ENCODE results near the gene SH2D1A. TPM values are rescaled to one million over a fixed set of nuclear protein-coding genes. Genes with fewer than 3 reads are reported as not detected.

Gene SH2D1A
- total RNA-seq, 1 experiment from 2014 or later = not detected

DNA sequence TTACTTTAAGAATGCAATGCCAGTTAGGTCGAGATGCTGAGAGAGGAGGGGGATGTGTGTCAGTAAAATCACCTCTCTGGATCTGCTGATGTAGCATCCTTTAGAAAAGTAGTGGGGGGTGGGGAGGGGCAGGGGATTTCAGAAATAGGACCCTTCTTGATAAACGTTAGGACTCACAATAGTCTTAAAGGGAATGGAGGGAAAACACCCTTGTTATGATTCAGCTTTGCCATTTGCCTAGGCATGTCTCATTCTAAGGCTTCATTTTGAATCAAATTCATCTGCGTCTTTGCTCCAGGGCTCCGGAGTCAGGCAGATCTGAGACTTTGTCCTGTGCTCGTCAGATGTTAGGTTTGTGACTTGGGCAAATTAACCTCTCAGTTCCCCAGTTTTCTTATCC lies 879 bp downstream of the SH2D1A start:
- H3K27ac Mint-ChIP-seq (ENCODE audit: unreplicated experiment) = no peak overlapping the region
- BruUV-seq (replicated peaks) = no TSS peak
- no peaks in the 10 kb centered on the region for H3K4me1 Mint-ChIP-seq (ENCODE audit: low read depth, unreplicated experiment)
- CTCF ChIA-PET = no interaction called here
- H3K4me3 Mint-ChIP-seq (ENCODE audit: low read depth, unreplicated experiment) = no peak overlapping the region
- H3K27me3 Mint-ChIP-seq (ENCODE audit: unreplicated experiment) = no peaks in the 10 kb centered on the region
- DNase-seq = no peak
- intact Hi-C loops (cut with micrococcal nuclease; ENCODE audit: unreplicated experiment) = no loop called here
- H3K9me3 Mint-ChIP-seq (ENCODE audit: low read depth, unreplicated experiment) = no peaks in the 10 kb centered on the region
- TF ChIP-seq, protein P1, sequence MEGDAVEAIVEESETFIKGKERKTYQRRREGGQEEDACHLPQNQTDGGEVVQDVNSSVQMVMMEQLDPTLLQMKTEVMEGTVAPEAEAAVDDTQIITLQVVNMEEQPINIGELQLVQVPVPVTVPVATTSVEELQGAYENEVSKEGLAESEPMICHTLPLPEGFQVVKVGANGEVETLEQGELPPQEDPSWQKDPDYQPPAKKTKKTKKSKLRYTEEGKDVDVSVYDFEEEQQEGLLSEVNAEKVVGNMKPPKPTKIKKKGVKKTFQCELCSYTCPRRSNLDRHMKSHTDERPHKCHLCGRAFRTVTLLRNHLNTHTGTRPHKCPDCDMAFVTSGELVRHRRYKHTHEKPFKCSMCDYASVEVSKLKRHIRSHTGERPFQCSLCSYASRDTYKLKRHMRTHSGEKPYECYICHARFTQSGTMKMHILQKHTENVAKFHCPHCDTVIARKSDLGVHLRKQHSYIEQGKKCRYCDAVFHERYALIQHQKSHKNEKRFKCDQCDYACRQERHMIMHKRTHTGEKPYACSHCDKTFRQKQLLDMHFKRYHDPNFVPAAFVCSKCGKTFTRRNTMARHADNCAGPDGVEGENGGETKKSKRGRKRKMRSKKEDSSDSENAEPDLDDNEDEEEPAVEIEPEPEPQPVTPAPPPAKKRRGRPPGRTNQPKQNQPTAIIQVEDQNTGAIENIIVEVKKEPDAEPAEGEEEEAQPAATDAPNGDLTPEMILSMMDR (IDR thresholded peaks at IDR 0.05; ENCODE audit: unreplicated experiment) = no peak
- no peaks in the 10 kb centered on the region for H3K36me3 Mint-ChIP-seq (ENCODE audit: insufficient read depth, unreplicated experiment)

DNA sequence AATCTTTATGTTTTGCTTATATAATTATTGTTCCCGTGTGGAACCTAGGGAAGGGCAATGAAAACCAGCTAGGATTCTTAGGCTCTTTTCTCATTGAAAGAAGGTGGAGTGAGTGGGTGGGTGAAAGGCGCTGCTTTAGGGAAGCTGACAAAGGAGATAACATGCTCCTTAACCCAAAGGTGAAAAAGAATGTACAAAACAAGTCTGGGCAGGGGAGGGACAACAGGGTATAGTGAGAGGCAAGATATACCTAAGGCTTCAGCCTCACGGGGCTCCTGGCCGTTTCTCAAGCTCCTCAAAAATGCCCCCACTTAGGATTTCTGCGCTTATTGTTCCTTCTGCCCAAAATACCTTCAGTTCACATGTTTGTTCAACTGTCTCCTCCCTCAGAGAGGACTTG lies 1.8 kb downstream of the SH2D1A start:
- BruUV-seq (replicated peaks) = no TSS peak
- H3K27me3 Mint-ChIP-seq (ENCODE audit: unreplicated experiment) = no peaks in the 10 kb centered on the region
- no peak overlapping the region for H3K27ac Mint-ChIP-seq (ENCODE audit: unreplicated experiment)
- CTCF ChIA-PET = no interaction called here
- no peak for DNase-seq
- TF ChIP-seq, protein P1 (IDR thresholded peaks at IDR 0.05; ENCODE audit: unreplicated experiment) = no peak
- no peaks in the 10 kb centered on the region for H3K36me3 Mint-ChIP-seq (ENCODE audit: insufficient read depth, unreplicated experiment)
- H3K9me3 Mint-ChIP-seq (ENCODE audit: low read depth, unreplicated experiment) = no peaks in the 10 kb centered on the region
- intact Hi-C loops (cut with micrococcal nuclease; ENCODE audit: unreplicated experiment) = no loop called here
- no peak overlapping the region for H3K4me3 Mint-ChIP-seq (ENCODE audit: low read depth, unreplicated experiment)
- H3K4me1 Mint-ChIP-seq (ENCODE audit: low read depth, unreplicated experiment) = no peaks in the 10 kb centered on the region

DNA sequence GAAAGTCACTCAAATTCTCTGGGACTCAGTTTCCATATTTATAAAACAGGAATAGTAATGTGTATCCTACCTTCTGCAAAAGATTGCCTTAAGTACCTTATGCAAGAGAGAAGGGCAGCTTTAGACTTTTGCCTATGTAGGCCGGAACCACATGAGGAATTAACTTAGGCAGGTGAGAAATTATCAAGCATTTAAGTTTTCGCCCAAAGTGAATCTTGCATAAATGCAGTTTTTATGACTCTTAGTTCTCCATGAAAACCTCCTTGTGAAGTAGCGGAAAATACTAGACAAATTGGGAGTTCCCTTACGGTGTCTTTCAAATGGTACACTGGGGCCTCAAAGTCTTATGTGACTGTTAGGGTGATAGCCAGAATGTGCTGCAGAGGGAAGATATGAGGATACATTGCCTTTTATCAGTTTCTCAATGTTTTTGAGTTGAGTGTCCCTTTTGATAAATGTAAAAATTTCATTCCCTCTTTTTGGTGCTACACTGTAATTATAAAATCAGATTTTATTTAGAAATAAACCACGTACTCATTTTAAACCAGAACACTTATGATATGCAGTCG lies 2.6 kb downstream of the SH2D1A start:
- BruUV-seq (replicated peaks) = no TSS peak
- CTCF ChIA-PET = no interaction called here
- H3K36me3 Mint-ChIP-seq (ENCODE audit: insufficient read depth, unreplicated experiment) = no peaks in the 10 kb centered on the region
- DNase-seq = no peak
- H3K4me3 Mint-ChIP-seq (ENCODE audit: low read depth, unreplicated experiment) = no peak overlapping the region
- no peaks in the 10 kb centered on the region for H3K27me3 Mint-ChIP-seq (ENCODE audit: unreplicated experiment)
- no peaks in the 10 kb centered on the region for H3K4me1 Mint-ChIP-seq (ENCODE audit: low read depth, unreplicated experiment)
- intact Hi-C loops (cut with micrococcal nuclease; ENCODE audit: unreplicated experiment) = no loop called here
- H3K27ac Mint-ChIP-seq (ENCODE audit: unreplicated experiment) = no peak overlapping the region
- no peaks in the 10 kb centered on the region for H3K9me3 Mint-ChIP-seq (ENCODE audit: low read depth, unreplicated experiment)
- TF ChIP-seq, protein P1 (IDR thresholded peaks at IDR 0.05; ENCODE audit: unreplicated experiment) = no peak

DNA sequence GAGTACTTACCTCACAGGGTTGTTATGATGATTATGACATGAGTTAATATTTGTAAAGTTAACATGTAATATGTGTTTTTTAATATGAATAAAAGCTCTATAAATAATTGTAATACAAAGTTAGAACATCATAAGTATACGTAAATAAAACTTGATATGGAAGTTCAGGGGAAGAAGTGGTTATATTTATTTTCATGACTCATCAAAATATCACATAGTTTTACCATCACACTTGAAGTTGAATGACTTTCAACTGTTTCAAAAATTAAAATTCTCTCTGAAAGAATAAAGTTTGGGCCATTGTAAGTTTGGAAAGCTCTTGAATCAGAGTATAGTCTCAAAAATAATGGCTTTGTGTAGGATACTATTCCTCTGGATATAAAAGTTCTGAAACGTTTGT lies 8.3 kb downstream of the SH2D1A start:
- H3K9me3 Mint-ChIP-seq (ENCODE audit: low read depth, unreplicated experiment) = no peaks in the 10 kb centered on the region
- no TSS peak for BruUV-seq (replicated peaks)
- no peaks in the 10 kb centered on the region for H3K36me3 Mint-ChIP-seq (ENCODE audit: insufficient read depth, unreplicated experiment)
- CTCF ChIA-PET = no interaction called here
- H3K4me3 Mint-ChIP-seq (ENCODE audit: low read depth, unreplicated experiment) = no peak overlapping the region
- H3K27me3 Mint-ChIP-seq (ENCODE audit: unreplicated experiment) = no peaks in the 10 kb centered on the region
- intact Hi-C loops (cut with micrococcal nuclease; ENCODE audit: unreplicated experiment) = no loop called here
- H3K4me1 Mint-ChIP-seq (ENCODE audit: low read depth, unreplicated experiment) = no peaks in the 10 kb centered on the region
- no peak overlapping the region for H3K27ac Mint-ChIP-seq (ENCODE audit: unreplicated experiment)
- DNase-seq = no peak
- TF ChIP-seq, protein P1 (IDR thresholded peaks at IDR 0.05; ENCODE audit: unreplicated experiment) = no peak

All from Calu3 (cell line).